OCI-LY3 (cell line): ENCODE data around the gene UBE3D.
"Not testable (repeated sequence)": the region's sequence is repeated elsewhere in the genome, so short reads cannot be mapped to it uniquely, and the experiment has no call there.

Experiments
- CTCF ChIP-seq: fragments of 200-600, 300-600 bp; sonication (generic); IDR thresholded peaks from 2 replicates; pipeline ENCODE4 v1.5.1; 2014; ENCODE audit warnings: antibody characterized with exemption, low read length, low read depth
- EZH2phosphoT487 ChIP-seq: fragments of 200-600 bp; shearing (Covaris generic); IDR thresholded peaks from 2 replicates; pipeline ENCODE4 v1.6.1; 2018; ENCODE audit warnings: antibody characterized with exemption, mixed run types, low read depth

- TF ChIP-seq CTCF, EZH2phosphoT487: not testable (repeated sequence)
These were observed 54.5 kb downstream of the UBE3D start for GRCh38 chr6:83011131-83011530.
